HG03095 (cell line): ENCODE measurements around the gene FCRLB.
A peak's percentile ranks its signal among the peaks of the same experiment; 100 is the strongest.
"Not testable (repeated sequence)": the region's sequence is repeated elsewhere in the genome, so short reads cannot be mapped to it uniquely, and the experiment has no call there.

Experiments
- ATAC-seq: cut with Tn5 transposase; IDR thresholded peaks from one replicate; pipeline ENCODE4 v1.9.1; 2021; ENCODE audit warnings: moderate library complexity; ENCODE audit not compliant: unreplicated experiment

The FCRLB gene, protein sequence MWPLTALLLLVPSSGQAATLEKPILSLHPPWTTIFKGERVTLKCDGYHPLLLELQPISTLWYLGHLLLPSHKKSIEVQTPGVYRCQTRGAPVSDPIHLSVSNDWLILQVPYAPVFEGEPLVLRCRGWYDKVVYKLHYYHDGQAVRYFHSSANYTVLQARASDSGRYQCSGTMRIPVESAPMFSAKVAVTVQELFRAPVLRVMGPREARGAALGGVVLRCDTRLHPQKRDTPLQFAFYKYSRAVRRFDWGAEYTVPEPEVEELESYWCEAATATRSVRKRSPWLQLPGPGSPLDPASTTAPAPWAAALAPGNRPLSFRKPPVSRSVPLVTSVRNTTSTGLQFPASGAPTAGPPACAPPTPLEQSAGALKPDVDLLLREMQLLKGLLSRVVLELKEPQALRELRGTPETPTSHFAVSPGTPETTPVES

DNA sequence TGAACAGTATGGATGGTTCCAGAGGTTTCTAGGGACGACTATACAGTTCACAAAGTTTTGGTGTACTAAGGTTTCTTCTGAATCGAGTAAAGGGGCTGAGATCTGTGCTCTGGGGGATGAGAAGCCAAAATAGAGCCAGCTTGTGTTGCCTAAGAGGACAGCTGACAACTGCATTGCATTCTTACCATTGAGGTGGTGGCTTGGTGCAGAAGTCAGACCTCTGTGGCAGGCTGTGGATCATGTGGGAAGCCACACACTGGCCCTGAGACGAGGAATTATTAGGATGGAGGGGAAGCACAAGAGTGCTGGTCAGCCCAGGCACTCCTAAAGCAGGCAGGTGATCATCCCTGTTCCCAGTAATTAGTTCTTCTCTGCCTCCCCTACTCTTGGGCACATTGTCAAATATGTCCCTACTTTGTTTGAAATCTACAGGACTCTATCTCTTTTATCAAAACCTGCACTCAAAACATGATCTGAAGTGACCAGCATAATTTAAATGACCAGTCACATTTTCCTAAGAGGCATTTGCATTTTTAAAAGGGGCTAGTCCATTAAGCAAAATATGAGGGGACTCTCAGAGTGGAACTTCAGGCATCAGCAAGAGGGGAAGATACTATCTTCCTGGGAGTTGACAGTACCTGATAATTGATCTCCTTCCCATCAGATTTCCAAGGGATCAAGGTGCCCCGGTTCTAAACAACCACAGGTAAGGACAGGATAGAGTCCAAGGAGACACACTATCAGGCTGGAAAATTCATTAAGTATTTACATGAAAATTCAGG is at the start of gene FCRLB:
TSS of gene FCRLB (plus strand) at position 589 of the 782 bp plus-strand sequence. CDS start 1,129 bp downstream, outside the sequence.
- no peak for ATAC-seq

GRCh38 chr1:161673437-161673836 is 47.9 kb upstream of the FCRLB start:
- not testable (repeated sequence) for ATAC-seq

DNA sequence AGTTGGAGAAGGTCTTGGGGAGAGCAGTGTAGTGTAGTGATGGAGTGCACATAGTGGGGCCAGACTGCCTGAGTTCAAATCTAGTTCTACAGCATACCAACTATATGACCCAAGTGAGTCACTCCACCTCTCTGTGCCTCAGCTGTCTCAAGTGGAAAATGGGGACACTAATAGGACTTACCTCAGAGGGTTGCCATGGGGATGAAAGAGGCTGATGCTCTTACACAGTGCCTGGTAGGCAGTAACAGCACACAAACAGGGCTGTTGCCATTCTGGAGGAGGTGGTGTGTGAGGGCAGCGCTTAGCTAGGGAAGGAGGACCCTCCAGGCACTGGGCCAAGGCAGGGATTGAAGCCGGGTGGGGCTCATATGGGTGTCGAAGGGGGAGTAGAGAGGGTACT is 46.9 kb upstream of the FCRLB start:
- not testable (repeated sequence) for ATAC-seq

DNA sequence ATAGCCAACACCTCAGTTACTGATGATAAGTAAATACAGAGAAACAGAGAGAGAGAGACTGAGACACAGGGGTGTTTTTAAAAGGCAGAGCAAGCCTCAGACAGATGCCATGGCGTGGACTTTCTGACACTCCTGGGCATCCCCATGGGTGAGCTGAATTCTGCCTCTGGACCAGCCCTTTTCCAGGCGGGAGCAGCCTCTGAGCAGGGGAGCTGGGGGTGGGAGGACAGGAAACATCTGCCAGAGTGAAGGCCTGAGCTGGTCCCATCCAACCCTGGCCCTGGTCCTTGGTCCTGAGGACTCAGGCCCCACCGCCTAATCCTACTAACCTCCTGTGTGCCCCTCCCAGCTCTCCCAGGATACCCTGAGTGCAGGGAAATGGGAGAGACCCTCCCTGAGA is 46.4 kb upstream of the FCRLB start:
- not testable (repeated sequence) for ATAC-seq

DNA sequence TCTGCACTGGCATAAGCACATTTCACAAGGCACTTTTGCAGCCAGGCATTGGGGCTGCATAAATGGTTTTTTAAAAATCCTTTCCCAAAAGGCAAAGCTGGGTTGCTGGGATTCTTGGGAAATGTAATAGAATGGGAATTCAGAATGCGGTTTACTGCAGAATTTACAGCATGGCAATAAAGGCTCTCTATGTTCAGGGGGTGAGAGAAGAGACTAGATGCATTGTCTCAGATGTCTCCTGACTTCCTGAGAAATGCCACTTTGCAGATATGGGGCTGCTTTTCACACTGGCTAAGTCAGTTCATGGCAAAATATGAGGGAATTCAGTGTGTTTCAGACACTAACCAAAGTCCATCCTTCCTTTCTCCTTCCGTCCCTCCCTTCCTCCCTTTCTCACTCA is 44.9 kb upstream of the FCRLB start:
- ATAC-seq: no peak

DNA sequence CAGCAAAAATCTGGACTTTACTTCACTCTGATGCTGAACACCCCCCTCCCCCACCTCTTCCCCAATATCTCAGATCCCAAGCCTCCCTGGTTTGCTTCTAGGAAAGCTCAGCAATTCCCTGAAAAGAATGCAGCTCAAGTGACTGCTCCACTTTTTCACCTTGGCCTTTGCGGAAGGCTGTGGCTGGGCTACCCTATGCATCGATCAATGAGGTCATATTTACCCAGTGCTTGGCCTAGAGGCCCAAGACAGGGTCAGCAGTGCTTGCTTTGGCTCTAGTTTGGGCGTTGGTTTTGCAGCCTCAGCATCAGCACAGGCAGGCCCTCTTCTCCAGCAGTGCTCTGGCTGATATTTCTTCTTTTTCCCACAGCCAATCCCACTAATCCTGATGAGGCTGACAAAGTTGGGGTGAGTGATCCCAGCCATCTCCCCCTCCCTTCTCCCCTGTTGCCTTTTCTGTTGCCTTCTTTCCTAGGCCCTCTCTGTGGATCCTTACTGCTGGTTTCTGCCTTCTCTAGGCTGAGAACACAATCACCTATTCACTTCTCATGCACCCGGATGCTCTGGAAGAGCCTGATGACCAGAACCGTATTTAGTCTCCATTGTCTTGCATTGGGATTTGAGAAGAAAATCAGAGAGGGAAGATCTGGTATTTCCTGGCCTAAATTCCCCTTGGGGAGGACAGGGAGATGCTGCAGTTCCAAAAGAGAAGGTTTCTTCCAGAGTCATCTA is 44.2 kb upstream of the FCRLB start:
- ATAC-seq: no peak

DNA sequence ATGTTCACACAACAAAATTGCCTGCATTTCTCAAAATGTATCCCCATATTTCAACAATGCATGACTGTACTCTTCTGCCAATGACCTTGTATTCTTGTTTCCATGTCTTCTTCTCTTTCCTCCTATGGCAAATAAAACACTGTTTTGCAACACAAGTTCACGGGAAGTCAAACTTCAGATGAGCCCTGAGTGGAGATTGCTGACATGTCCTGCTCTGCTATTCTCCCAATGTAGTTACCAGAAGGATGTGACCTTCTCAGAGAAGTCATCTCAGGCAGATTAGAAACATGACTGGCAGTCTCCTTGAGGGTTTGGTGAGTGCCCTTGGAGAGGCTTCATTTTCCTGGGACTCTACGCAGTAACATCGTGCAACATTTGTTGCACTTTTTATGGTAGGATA is 42.8 kb upstream of the FCRLB start:
- ATAC-seq: no peak

GRCh38 chr1:161681879-161682278 is 39.5 kb upstream of the FCRLB start:
- ATAC-seq: no peak

DNA sequence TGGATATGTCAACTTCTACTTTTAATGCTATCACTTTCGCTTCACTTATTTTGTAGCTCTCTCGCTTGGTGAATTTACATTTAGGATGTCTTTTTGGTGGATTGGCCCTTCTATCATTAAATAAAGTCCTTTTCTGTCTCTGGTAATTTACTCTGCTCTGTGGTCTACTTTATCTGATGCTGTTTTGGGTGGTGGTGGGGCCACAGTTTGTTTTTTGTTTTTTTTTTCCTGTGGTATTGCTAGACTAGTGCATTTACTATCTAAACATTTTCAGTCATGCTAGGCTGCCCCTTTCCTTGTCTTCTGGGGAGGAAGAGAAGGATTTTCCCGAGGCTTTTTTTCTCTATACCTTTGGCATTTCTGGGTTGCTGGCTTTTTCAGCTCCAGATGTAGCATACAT is 32.4 kb upstream of the FCRLB start:
- ATAC-seq: no peak

DNA sequence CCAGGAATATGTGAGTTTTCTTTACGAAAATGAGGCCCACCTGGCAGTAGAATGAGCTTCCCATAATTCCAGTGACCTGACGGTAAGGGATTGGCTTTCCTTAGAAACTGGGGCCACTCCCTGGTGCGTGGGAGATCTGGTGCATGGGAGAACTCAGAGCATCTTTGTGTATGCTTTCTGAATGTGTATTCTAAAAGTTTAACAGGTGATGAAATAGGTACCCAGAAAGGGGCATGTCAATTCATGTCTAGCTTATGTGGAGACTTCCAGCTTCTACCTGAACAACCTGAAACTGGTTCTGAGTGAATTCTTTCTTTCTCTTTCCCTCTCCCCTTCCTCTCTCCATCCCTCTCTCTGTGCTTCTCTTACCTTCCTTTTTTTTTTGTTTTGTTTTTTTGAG is 29.5 kb upstream of the FCRLB start:
- no peak for ATAC-seq

- ATAC-seq: not testable (repeated sequence)
Measured at GRCh38 chr1:161693020-161693712, 28.2 kb upstream of the FCRLB start.

DNA sequence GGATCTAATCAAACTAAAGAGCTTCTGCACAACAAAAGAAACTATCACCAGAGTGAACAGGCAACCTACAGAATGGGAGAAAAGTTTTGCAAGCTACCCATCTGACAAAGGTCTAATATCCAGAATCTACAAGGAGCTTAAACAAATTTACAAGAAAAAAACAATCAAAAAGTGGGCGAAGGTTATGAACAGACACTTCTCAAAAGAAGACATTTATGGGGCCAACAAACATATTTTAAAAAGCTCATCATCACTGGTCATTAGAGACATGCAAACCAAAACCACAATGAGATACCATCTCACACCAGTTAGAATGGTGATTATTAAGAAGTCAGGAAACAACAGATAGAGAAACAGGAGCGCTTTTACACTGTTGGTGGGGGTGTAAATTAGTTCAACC is 23.0 kb upstream of the FCRLB start:
- not testable (repeated sequence) for ATAC-seq

- ATAC-seq: no peak
Measured at GRCh38 chr1:161702250-161702649, 19.1 kb upstream of the FCRLB start.

GRCh38 chr1:161705537-161705936 is 15.8 kb upstream of the FCRLB start:
- no peak for ATAC-seq

DNA sequence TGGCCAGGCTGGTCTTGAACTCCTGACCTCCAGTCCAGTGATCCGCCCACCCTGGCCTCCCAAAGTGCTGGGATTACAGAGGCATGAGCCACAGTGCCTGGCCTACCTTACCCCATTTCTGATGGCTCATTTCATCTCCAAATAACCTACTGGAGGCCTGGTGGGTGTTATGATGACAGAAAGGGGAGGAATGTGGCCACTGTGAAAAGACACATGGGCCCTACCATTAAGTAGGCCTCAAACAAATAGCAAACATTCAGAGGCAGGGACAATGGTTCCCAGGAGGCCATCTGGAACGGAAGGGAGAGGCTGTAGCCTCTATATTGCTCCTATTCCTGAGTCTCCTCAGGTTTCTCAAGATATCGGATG is 15.2 kb upstream of the FCRLB start:
- ATAC-seq: no peak

GRCh38 chr1:161706482-161707347 is 14.6 kb upstream of the FCRLB start, which contains the start of gene FCRLA:
TSS of gene FCRLA (plus strand) at chr1:161707229. CDS start at chr1:161707265, 36 bp downstream.
- ATAC-seq: peak; percentile 50

DNA sequence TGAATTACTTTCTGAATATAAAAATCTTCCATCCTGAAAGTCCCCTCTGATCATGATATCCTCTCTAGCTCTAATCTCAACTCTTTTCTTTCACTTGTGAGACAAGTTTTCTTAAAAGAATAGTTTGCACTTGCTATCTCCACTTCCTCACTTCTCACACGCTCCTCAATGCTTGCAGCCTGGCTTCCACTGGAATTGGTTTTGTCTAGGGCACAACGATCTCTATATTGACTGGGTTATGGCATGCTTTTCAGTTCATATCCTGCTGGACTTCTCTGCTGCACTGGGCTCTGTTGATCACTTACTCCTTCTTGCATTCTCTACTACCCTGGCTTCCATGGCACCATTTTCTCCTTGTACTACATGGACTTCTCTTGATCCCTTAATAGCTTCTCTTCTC is 13.8 kb upstream of the FCRLB start:
- no peak for ATAC-seq

DNA sequence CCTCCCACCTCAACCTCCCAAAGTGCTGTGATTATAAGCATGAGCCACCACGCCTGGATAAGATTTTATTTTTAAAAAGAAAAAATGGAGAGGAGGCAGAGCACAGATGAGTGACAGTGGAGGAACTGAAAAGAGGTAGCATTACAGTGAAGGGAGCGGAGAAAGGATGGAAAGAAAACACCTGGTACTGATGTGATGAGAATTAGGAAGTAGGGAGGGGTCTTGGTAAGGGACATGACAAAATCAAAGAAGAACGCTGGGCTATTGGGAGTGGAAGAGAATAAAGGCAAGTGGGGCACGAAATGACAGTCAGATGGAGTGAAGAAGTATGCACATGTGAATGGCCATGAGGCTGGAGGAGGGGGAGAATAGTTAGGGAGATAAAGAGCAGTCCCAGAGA is 12.0 kb upstream of the FCRLB start:
- no peak for ATAC-seq

- no peak for ATAC-seq
Measured at GRCh38 chr1:161710560-161710959, 10.8 kb upstream of the FCRLB start.
